ENCODE data around the gene CKS2.

- TF ChIP-seq MAX (IDR thresholded peaks at IDR 0.05; ENCODE audit: low read depth, low read length) (no peak), CTCF (IDR thresholded peaks at IDR 0.05; ENCODE audit: low read depth, low read length) (no peak)
Measured at GRCh38 chr9:89361816-89362646, 51.0 kb downstream of the CKS2 start.
